Pons (tissue), 1 donor: ENCODE data around the gene SRD5A1.
A peak's percentile ranks its signal among the peaks of the same experiment; 100 is the strongest.

Source experiments
- DNase-seq: peaks from one replicate; pipeline ENCODE4 v3.0.0-alpha.2; 2016; ENCODE audit warnings: low spot score

SRD5A1 gene

GRCh38 chr5:6604341-6604740, 28.9 kb upstream of the SRD5A1 start:
- no peak for DNase-seq

DNA sequence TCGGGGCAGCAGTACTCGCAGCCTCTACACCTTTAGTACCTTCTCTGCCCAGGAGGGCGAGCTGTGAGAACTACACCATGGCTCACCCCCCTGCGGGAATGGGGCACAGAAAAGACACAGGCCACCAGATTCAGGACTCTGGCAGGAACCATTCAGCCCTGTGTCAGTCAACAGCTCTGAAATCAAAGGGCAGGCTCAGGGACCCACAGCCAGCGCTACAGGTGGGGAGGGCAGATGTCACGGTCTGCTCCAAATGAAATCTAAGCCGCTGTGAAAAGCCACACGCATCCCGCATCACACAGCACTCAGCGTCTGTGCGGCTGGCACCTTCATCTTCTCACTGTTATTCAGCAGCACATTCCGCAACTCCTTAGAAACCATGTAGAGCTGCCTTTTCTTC, 28.3 kb upstream of the SRD5A1 start:
- DNase-seq = no peak

GRCh38 chr5:6606884-6607558, 26.2 kb upstream of the SRD5A1 start:
- no peak for DNase-seq

- no peak for DNase-seq
Measured at GRCh38 chr5:6607559-6607936, 25.7 kb upstream of the SRD5A1 start.

DNA sequence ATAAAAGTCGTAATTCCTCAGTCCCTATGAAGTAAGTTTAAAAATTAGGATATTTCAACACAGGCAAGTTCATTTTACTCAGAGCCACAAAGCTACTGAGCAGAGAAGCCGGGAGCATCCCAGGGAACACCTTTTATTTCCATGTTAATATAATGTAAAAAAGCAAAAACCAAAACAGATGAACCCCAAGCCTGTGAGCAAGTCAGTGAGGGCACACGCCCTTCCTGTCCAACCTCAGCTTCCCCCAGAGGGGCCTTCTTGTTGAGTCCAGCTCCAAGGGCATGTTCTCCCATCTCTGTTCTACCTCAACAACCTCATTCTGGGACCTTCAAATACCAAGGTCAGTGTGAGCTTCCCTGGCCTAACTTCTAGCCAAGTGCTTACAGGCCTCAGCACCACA, 25.2 kb upstream of the SRD5A1 start:
- no peak for DNase-seq

DNA sequence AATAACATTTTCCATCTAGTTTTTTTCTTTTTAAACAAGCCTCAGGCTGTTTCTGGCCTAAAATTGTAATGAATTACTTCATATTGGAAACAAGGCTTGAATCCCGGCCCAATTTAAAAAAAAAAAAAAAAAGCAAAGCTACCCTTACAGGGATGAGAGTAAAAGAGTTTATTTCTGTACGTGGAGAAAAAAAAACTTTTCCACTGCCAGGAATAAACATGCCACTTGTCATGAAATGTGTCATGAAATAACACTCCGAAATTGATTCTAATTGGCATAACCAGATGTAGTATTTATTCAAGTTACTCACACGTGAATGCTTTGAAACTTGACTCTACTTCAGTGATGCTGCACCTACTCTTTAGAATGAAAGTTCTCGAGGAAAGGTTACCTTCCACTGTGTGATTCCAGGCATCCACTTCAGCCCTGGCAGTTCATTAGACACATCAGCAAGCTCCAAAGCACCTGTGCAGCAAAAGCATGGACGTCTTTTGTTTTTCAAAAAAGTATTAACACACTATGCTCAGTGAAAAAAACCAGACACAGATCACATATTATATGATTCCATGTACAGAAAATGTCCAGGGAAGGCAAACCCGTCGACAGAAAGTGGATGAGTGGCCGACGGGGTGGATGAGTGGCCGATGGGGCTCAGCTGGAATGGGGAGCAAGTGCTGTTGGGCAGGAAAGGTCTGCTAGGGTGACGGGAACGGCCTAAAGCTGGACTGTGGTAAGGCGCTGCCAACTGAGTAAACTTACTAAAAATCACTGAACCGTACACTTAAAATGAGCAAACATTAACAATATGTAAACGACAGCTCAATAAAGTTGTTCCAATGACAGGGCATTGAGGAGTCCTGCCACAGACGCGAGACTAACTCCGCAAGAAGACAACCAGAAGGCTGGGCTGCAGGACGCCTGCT, 21.6 kb upstream of the SRD5A1 start:
- DNase-seq = no peak

DNA sequence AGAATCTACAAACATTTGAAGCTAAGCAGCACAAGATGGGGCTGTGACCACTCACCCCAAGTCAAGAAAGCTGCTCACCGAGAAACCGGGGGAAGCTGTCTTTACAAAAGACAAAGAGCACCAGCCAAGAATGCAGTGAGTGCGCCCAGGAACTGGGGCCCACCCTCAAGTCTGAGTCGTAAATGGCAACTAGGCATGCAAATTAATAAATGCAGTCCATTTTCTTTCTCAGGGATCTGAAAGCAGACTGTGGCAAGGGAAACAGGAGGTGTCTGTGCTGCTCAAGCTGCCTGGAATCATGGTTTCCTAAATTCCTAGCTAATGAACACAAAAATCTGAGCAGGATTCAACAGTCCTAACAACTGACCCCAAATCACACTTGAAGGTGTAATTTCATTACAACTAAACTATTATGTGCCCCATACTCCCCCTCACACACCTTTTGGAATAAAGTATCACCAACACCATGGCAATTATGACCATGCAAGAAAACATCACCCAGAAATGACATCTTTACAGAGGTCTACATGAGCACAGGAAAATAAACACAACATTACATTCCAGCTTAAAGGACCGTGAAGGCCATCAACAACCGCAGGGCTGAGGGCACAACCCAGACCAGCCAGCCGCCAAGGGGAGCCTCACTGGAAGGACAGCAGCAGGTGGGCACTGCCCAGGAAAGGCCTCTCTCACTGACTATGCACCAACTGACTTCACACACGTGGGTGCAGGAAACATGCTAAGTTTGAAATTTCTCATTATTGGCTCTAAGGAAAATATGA, 18.0 kb upstream of the SRD5A1 start:
- no peak for DNase-seq

GRCh38 chr5:6616632-6617031, 16.6 kb upstream of the SRD5A1 start:
- no peak for DNase-seq

GRCh38 chr5:6623228-6623627, 10.0 kb upstream of the SRD5A1 start:
- DNase-seq = no peak

- DNase-seq = no peak
Measured at GRCh38 chr5:6623941-6624340, 9.3 kb upstream of the SRD5A1 start.

GRCh38 chr5:6626508-6626907, 6.7 kb upstream of the SRD5A1 start:
- no peak for DNase-seq

DNA sequence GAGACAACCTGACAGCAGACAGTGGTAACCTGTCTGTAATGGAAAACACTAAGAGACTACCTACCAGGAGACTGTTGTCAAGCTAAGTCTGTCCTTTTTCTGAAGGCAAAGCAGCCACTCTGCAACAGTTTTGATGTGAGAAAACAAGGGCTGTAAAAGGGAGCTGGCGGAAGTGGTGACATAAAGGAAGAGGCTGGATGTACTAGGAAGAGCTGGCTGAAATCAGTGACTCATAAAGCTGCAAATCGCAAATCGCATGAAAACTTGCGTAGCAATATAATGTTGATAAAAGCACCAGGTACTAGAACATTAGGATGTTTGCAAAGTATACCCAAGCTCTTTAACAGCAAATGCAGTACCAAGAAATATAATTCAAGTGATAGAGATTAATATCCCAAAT, 1.8 kb upstream of the SRD5A1 start:
- DNase-seq = no peak

- DNase-seq = peak; percentile 20
Measured at GRCh38 chr5:6632324-6632887, 834 bp upstream of the SRD5A1 start.

DNA sequence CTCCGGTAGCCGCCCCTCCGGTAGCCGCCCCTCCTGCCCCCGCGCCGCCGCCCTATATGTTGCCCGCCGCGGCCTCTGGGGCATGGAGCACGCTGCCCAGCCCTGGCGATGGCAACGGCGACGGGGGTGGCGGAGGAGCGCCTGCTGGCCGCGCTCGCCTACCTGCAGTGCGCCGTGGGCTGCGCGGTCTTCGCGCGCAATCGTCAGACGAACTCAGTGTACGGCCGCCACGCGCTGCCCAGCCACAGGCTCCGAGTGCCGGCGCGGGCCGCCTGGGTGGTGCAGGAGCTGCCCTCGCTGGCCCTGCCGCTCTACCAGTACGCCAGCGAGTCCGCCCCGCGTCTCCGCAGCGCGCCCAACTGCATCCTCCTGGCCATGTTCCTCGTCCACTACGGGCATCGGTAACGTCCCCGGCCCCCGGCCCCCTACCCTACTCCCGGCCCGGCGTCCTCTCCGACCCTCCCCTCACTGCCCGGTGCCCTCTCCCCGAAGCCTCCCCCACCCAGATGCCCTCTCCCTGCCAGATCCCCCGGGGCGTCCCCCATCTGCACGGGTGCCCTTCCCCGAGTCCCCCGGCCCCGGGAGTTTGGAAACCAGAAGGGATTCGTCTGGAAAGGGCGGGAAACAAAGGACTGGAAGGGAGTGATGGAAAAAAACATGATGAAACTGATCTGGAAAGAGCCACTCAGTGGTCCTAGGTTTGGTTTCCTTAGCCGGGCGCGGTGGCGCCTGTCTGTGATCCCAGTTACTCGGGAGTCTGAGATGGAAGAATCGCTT, 417 bp downstream of the SRD5A1 start:
- no peak for DNase-seq

GRCh38 chr5:6634306-6634705, 1.1 kb downstream of the SRD5A1 start:
- DNase-seq = peak; percentile 10

DNA sequence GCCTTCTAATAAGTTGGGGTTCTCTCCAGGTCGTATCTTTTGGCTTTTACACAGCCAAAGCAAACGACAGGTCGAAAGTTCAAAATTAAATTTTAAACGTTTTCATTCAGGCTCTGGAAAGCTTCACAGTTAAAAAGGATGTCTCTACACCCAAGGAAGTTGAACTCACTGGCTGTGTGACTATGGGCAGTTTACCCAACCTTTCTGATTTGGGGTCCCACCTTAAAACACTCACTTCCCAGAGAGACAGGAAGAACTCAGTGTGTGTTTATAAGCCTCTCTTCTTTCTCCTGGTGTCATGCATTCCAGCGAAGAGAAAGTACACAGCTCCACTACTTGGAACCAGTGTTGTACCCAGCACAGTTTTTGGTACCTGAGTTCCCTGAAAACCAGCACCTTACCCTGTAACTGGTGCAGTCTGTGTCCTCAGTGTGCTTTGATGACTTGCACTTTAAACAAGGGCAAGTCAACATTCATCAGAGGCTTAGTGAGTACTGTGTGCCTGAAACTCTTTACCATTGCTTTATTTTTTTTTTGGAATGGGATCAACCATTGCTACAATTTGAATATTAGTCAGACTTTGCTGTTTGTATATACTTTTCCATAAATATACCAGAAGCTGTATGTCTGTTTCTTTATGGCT, 1.7 kb downstream of the SRD5A1 start:
- DNase-seq = no peak

- DNase-seq = no peak
Measured at GRCh38 chr5:6636293-6636692, 3.1 kb downstream of the SRD5A1 start.

GRCh38 chr5:6637022-6637421, 3.8 kb downstream of the SRD5A1 start:
- DNase-seq = no peak

- no peak for DNase-seq
Measured at GRCh38 chr5:6637590-6637989, 4.3 kb downstream of the SRD5A1 start.

- DNase-seq = no peak
Measured at GRCh38 chr5:6638236-6638635, 5.0 kb downstream of the SRD5A1 start.

- no peak for DNase-seq
Measured at GRCh38 chr5:6642655-6643054, 9.4 kb downstream of the SRD5A1 start.
